AG04449 (cell line): ENCODE results near the gene ANTXR1.

Experiments
- CTCF ChIA-PET: fragments of 350-600 bp; formaldehyde crosslinking; extraction: SDS; loops from one replicate; lab custom pipeline; 2021; ENCODE audit warnings: antibody characterized with exemption; lab: Yijun Ruan, JAX
- POLR2A ChIA-PET: fragments of 400-600, 350-600 bp; formaldehyde crosslinking; extraction: SDS; loops from one replicate; lab custom pipeline; 2020; ENCODE audit warnings: antibody characterized with exemption, inconsistent platforms; lab: Yijun Ruan, JAX
- DNase-seq: peaks from one replicate; pipeline ENCODE4 v3.0.0-alpha.2; 2010; ENCODE audit warnings: low read depth, low spot score
- H3K4me3 ChIP-seq: 2 replicates; pipeline ENCODE4 v1.5.1; 2011; ENCODE audit warnings: low read depth, mild to moderate bottlenecking, control low read depth, low read length
- TF ChIP-seq, protein P1 (sequence below): IDR thresholded peaks from one replicate; pipeline ENCODE4 v1.5.1; 2011; ENCODE audit warnings: mild to moderate bottlenecking, moderate library complexity, low read length, control low read depth, inconsistent platforms; ENCODE audit not compliant: insufficient read depth; ENCODE audit errors: missing control alignments

Gene ANTXR1

DNA sequence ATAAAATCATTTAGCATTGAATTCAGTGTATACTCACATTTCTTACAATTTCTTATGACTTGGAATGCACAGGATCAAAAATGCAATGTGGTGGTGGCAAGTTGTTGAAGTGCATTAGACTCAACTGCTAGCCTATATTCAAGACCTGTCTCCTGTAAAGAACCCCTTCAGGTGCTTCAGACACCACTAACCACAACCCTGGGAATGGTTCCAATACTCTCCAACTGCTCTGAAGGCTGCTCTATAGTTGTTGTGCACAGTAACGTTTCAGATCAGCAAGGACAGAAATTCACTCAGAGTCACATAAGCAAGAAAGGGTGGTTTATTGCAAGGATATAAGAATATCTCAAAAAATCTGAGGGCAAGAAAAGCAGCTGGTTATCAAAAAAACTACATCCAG, 32.0 kb upstream of the ANTXR1 start:
- TF ChIP-seq, protein P1, sequence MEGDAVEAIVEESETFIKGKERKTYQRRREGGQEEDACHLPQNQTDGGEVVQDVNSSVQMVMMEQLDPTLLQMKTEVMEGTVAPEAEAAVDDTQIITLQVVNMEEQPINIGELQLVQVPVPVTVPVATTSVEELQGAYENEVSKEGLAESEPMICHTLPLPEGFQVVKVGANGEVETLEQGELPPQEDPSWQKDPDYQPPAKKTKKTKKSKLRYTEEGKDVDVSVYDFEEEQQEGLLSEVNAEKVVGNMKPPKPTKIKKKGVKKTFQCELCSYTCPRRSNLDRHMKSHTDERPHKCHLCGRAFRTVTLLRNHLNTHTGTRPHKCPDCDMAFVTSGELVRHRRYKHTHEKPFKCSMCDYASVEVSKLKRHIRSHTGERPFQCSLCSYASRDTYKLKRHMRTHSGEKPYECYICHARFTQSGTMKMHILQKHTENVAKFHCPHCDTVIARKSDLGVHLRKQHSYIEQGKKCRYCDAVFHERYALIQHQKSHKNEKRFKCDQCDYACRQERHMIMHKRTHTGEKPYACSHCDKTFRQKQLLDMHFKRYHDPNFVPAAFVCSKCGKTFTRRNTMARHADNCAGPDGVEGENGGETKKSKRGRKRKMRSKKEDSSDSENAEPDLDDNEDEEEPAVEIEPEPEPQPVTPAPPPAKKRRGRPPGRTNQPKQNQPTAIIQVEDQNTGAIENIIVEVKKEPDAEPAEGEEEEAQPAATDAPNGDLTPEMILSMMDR: no peak
- no peak for DNase-seq
- H3K4me3 ChIP-seq: no peak overlapping the region
- ChIA-PET CTCF (interaction anchor here (1.0 kb wide), 1 partner anchor 38 kb away, joined by 3 read pairs; no protein-coding TSS in a partner anchor), POLR2A (no interaction called here)

DNA sequence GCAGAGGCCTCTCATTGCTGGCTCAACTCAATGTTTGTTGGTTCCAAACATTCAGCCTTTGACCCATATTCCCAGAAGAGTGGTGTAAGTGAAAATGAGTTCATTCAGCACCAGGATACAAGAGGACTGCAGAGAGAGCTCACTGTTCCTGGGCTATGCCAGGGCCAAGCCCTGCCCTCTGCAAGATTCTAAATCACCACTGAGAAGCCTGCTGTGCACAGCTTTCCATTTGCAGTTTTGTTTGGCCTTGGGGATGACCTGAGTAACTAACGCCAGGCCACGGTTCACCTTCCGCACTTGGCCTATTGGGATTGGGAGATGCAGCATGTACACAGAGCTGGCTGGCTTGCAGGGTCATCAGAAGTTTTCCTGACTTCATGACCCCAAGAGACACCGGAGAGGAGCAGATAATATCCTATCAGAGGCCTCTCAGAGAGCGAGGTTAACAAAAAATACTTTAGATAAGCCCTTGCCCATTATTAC, 25.9 kb upstream of the ANTXR1 start:
- TF ChIP-seq, protein P1: no peak
- H3K4me3 ChIP-seq: no peak overlapping the region
- no peak for DNase-seq
- ChIA-PET CTCF (no interaction called here), POLR2A (no interaction called here)

DNA sequence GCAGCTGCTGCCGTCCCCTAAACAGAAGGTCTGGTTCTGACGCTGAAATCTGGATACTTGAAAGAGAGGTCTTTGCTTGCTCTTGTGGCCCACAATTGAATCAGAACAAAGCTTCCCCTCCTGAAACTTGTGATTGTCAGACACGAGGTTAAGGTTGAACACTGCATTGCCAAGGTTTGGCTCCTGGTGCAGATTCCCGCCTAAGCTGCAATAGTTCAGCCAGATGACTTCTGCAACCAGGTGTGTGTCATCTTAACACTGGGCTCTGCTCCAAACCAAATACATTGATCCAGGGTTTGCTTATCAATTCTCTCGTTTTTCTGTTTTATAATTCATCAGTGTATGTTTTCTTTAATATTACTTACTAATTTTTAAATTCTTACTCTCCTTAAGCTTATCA, 23.9 kb upstream of the ANTXR1 start:
- DNase-seq: no peak
- TF ChIP-seq, protein P1: no peak
- H3K4me3 ChIP-seq: no peak overlapping the region
- ChIA-PET POLR2A (no interaction called here), CTCF (interaction anchor here (1.1 kb wide), 1 partner anchor 45 kb away, joined by 5 read pairs; no protein-coding TSS in a partner anchor)

DNA sequence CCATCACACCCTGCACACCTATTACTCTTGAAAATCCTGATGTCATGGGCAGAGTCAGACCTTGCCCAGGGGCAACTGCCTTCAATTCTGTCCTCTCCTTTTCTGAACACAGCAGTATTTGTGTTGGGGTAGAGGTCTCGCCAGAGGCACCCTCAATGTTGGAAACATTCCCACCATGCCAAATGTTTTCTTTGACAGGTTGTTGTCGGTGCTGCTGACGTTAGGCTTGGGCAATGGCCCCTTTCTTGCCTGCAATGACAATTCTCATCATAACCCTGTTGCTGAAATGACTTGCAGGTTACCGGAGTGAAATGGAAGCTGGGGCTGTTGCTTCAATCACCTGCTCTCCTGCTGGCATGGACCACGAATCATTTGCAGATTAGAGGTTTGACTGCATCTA, 20.6 kb upstream of the ANTXR1 start:
- ChIA-PET CTCF (interaction anchor here (3.6 kb wide), 1 partner anchor 19 kb away, joined by 14 read pairs; the partner anchor contains the start of gene GKN1), POLR2A (no interaction called here)

GRCh38 chr2:68992933-68993332, 20.0 kb upstream of the ANTXR1 start:
- CTCF ChIA-PET: interaction anchor here (3.6 kb wide), 1 partner anchor 20 kb away, joined by 14 read pairs; the partner anchor contains the start of gene GKN1
- TF ChIP-seq, protein P1: no peak
- no peak for DNase-seq
- H3K4me3 ChIP-seq: no peak overlapping the region
- POLR2A ChIA-PET: no interaction called here

More for the DNA sequence above, 20.6 kb upstream of the ANTXR1 start:
- TF ChIP-seq, protein P1: no peak
- no peak for DNase-seq
- H3K4me3 ChIP-seq: no peak overlapping the region

DNA sequence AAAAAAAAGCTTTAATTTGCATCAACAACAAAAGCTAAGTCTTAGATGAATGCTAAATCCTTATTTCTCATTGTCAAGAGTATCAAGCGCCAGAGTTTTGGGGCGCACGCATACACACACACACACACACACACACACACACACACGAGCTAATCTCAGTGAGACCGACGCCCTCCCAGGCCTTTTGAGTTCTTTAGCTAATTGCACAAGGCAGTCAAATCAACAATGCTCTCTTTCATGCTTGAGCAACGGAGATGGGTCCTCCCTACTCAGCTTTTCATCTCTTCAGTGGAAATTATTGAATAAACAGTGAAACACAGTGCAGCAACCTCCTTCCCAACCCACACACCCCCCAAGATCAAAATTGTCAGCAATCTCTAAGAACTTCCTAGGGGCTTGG, 19.3 kb upstream of the ANTXR1 start:
- TF ChIP-seq, protein P1: no peak
- no peak overlapping the region for H3K4me3 ChIP-seq
- ChIA-PET CTCF (interaction anchor here (1.0 to 3.6 kb wide), 3 partner anchors 19 to 313 kb away, joined by 5 to 14 read pairs (median 8); partner anchors contain the start of genes ANTXR1 and GKN1), POLR2A (no interaction called here)
- no peak for DNase-seq
